ENCODE data around the gene VPS37C.

VPS37C gene

GRCh38 chr11:61133145-61133544, 28.1 kb downstream of the VPS37C start:
- Histone ChIP-seq H3K79me1 (ENCODE audit: low read depth, low read length) (no peaks in the 10 kb centered on the region), H4K91ac (ENCODE audit: low read depth, low read length, poor library complexity) (no peak overlapping the region), H3K18ac (ENCODE audit: low read length) (no peak overlapping the region), H2BK120ac (ENCODE audit: low read depth, low read length) (no peak overlapping the region), H3K4me1 (ENCODE audit: control insufficient read depth in 2 of 2, insufficient read depth in 1 of 2, low read depth in 1 of 2, low read length in 2 of 2) (peaks cover 8 to 9% of the 10 kb centered on the region in 2 donors), H4K8ac (ENCODE audit: low read depth, low read length) (no peak overlapping the region), H3K23ac (ENCODE audit: low read depth, low read length, poor library complexity) (no peak overlapping the region), H2AFZ (ENCODE audit: low read length) (no peak overlapping the region), H3K4ac (ENCODE audit: low read length) (no peak overlapping the region), H3K36me3 (replicated peaks in 1 of 2; ENCODE audit: control insufficient read depth in 2 of 2, insufficient read depth in 2 of 2, low read length in 2 of 2) (peaks cover 4 to 53% of the 10 kb centered on the region in 2 donors), H2BK5ac (ENCODE audit: low read length) (no peak overlapping the region), H3K4me3 (ENCODE audit: low read length in 2 of 2) (no peak overlapping the region), H2BK12ac (ENCODE audit: low read length) (no peak overlapping the region), H2BK15ac (ENCODE audit: low read length) (no peak overlapping the region), H3K9ac (ENCODE audit: low read depth, low read length, poor library complexity) (no peak overlapping the region), H3K4me2 (ENCODE audit: insufficient read depth, low read length, poor library complexity, severe bottlenecking) (no peak overlapping the region), H3K27ac (replicated peaks; ENCODE audit: low read length) (no peak overlapping the region), H3K27me3 (ENCODE audit: control insufficient read depth in 3 of 3, insufficient read depth in 3 of 3, low read depth in 1 of 3, low read length in 3 of 3) (no peaks in the 10 kb centered on the region), H2AK5ac (ENCODE audit: low read depth, low read length) (no peak overlapping the region), H3K14ac (ENCODE audit: low read length) (no peak overlapping the region), H3K9me3 (replicated peaks in 1 of 2; ENCODE audit: control insufficient read depth in 2 of 2, insufficient read depth in 1 of 2, low read depth in 1 of 2, low read length in 2 of 2) (no peaks in the 10 kb centered on the region)
- WGBS, 2 donors (ENCODE audit: extremely low coverage in 2 of 2, insufficient read length in 2 of 2, insufficient replicate concordance in 1 of 2) = no CpG with 5 or more reads among the region's 7 CpGs
- DNase-seq (ENCODE audit: low spot score) = no peak

DNA sequence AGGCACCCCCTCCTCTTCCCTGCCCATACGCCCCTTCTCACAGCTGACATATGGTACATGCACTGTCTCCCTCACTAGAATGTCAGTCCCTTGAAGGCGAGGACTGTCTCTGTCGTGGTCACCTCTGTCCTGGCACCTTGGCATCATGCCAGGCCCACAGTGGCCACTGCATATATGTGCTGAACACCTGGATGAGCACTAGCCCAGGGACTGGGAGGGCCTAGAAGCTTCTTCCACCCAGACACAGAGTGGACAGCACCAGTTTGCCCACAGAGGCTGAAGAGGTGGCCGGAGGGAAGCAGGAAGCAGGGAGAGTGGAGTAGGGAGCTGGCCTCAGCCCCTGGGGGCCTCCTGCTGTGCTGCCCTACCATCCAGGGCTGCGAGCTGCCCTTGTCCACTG, 28.6 kb downstream of the VPS37C start:
- no peak for DNase-seq (ENCODE audit: low spot score)
- no CpG with 5 or more reads among the region's 5 CpGs for WGBS, 2 donors (ENCODE audit: extremely low coverage in 2 of 2, insufficient read length in 2 of 2, insufficient replicate concordance in 1 of 2)
- H2AK5ac ChIP-seq (ENCODE audit: low read depth, low read length) = no peak overlapping the region

DNA sequence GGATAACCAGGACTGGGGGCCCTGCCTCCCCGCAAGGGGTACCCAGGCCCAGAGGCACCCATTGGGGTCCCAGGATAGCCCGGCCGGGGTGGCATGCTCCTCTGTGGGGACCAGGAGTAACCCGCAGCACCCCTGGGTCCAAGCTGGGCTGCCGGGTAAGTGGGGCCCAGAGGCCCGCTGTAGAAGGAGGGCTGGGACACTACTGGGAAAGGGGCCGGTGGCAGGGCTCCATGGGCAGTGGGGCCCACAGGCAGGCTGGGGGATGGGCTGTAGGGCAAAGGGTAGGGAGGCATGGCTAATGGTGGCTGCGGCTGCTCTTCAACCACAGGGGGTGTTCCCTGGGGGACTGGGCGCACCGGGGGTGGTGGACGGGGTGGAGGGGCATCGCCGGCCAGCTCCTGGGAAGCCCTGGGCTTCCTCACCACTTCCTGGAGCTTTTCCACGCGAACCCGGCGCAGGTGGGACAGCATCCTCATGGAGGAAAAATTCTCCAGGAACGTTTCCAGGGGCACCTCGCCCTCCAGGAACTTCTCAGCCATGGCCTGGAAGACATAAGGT, 29.1 kb downstream of the VPS37C start:
- Histone ChIP-seq H3K9ac (ENCODE audit: low read depth, low read length, poor library complexity) (no peak overlapping the region), H3K4me1 (ENCODE audit: control insufficient read depth in 2 of 2, insufficient read depth in 1 of 2, low read depth in 1 of 2, low read length in 2 of 2) (peaks cover 8 to 9% of the 10 kb centered on the region in 2 donors), H3K23ac (ENCODE audit: low read depth, low read length, poor library complexity) (no peak overlapping the region), H3K36me3 (replicated peaks in 1 of 2; ENCODE audit: control insufficient read depth in 2 of 2, insufficient read depth in 2 of 2, low read length in 2 of 2) (peaks cover 4 to 43% of the 10 kb centered on the region in 2 donors), H3K4me2 (ENCODE audit: insufficient read depth, low read length, poor library complexity, severe bottlenecking) (no peak overlapping the region), H3K27ac (replicated peaks; ENCODE audit: low read length) (no peak overlapping the region), H2BK5ac (ENCODE audit: low read length) (no peak overlapping the region), H2BK15ac (ENCODE audit: low read length) (no peak overlapping the region), H3K9me3 (replicated peaks in 1 of 2; ENCODE audit: control insufficient read depth in 2 of 2, insufficient read depth in 1 of 2, low read depth in 1 of 2, low read length in 2 of 2) (no peaks in the 10 kb centered on the region), H3K4ac (ENCODE audit: low read length) (no peak overlapping the region), H3K4me3 (ENCODE audit: low read length in 2 of 2) (no peak overlapping the region), H4K91ac (ENCODE audit: low read depth, low read length, poor library complexity) (no peak overlapping the region), H2AK5ac (ENCODE audit: low read depth, low read length) (no peak overlapping the region), H3K14ac (ENCODE audit: low read length) (no peak overlapping the region), H3K79me1 (ENCODE audit: low read depth, low read length) (no peaks in the 10 kb centered on the region), H2AFZ (ENCODE audit: low read length) (no peak overlapping the region), H3K27me3 (ENCODE audit: control insufficient read depth in 3 of 3, insufficient read depth in 3 of 3, low read depth in 1 of 3, low read length in 3 of 3) (no peaks in the 10 kb centered on the region), H3K18ac (ENCODE audit: low read length) (no peak overlapping the region), H2BK12ac (ENCODE audit: low read length) (no peak overlapping the region), H4K8ac (ENCODE audit: low read depth, low read length) (no peak overlapping the region), H2BK120ac (ENCODE audit: low read depth, low read length) (no peak overlapping the region)
- DNase-seq (ENCODE audit: low spot score) = no peak
- WGBS, 2 donors (ENCODE audit: extremely low coverage in 2 of 2, insufficient read length in 2 of 2, insufficient replicate concordance in 1 of 2) = no CpG with 5 or more reads among the region's 19 CpGs

More for the DNA sequence above, 28.6 kb downstream of the VPS37C start:
- Histone ChIP-seq H2BK15ac (ENCODE audit: low read length) (no peak overlapping the region), H3K23ac (ENCODE audit: low read depth, low read length, poor library complexity) (no peak overlapping the region), H3K4ac (ENCODE audit: low read length) (no peak overlapping the region), H2BK12ac (ENCODE audit: low read length) (no peak overlapping the region), H2AFZ (ENCODE audit: low read length) (no peak overlapping the region), H3K27me3 (ENCODE audit: control insufficient read depth in 3 of 3, insufficient read depth in 3 of 3, low read depth in 1 of 3, low read length in 3 of 3) (no peaks in the 10 kb centered on the region), H2BK5ac (ENCODE audit: low read length) (no peak overlapping the region), H3K27ac (replicated peaks; ENCODE audit: low read length) (no peak overlapping the region), H3K4me3 (ENCODE audit: low read length in 2 of 2) (no peak overlapping the region), H3K14ac (ENCODE audit: low read length) (no peak overlapping the region), H3K36me3 (replicated peaks in 1 of 2; ENCODE audit: control insufficient read depth in 2 of 2, insufficient read depth in 2 of 2, low read length in 2 of 2) (peaks cover 4 to 49% of the 10 kb centered on the region in 2 donors), H3K4me2 (ENCODE audit: insufficient read depth, low read length, poor library complexity, severe bottlenecking) (no peak overlapping the region), H3K9me3 (replicated peaks in 1 of 2; ENCODE audit: control insufficient read depth in 2 of 2, insufficient read depth in 1 of 2, low read depth in 1 of 2, low read length in 2 of 2) (no peaks in the 10 kb centered on the region), H2BK120ac (ENCODE audit: low read depth, low read length) (no peak overlapping the region), H3K4me1 (ENCODE audit: control insufficient read depth in 2 of 2, insufficient read depth in 1 of 2, low read depth in 1 of 2, low read length in 2 of 2) (peaks cover 8 to 9% of the 10 kb centered on the region in 2 donors), H3K79me1 (ENCODE audit: low read depth, low read length) (no peaks in the 10 kb centered on the region), H3K18ac (ENCODE audit: low read length) (no peak overlapping the region), H4K91ac (ENCODE audit: low read depth, low read length, poor library complexity) (no peak overlapping the region), H4K8ac (ENCODE audit: low read depth, low read length) (no peak overlapping the region), H3K9ac (ENCODE audit: low read depth, low read length, poor library complexity) (no peak overlapping the region)

- no peak overlapping the region for H2BK5ac ChIP-seq (ENCODE audit: low read length)
- H4K8ac ChIP-seq (ENCODE audit: low read depth, low read length) = no peak overlapping the region
- H3K4me3 ChIP-seq (ENCODE audit: low read length in 2 of 2) = no peak overlapping the region
- H3K79me1 ChIP-seq (ENCODE audit: low read depth, low read length) = no peaks in the 10 kb centered on the region
- no peak overlapping the region for H3K23ac ChIP-seq (ENCODE audit: low read depth, low read length, poor library complexity)
- H2AK5ac ChIP-seq (ENCODE audit: low read depth, low read length) = no peak overlapping the region
- peaks cover 4 to 40% of the 10 kb centered on the region in 2 donors for H3K36me3 ChIP-seq (replicated peaks in 1 of 2; ENCODE audit: control insufficient read depth in 2 of 2, insufficient read depth in 2 of 2, low read length in 2 of 2)
- H3K27me3 ChIP-seq (ENCODE audit: control insufficient read depth in 3 of 3, insufficient read depth in 3 of 3, low read depth in 1 of 3, low read length in 3 of 3) = no peaks in the 10 kb centered on the region
- no peak overlapping the region for H3K9ac ChIP-seq (ENCODE audit: low read depth, low read length, poor library complexity)
- H3K4me1 ChIP-seq (ENCODE audit: control insufficient read depth in 2 of 2, insufficient read depth in 1 of 2, low read depth in 1 of 2, low read length in 2 of 2) = peaks cover 8 to 9% of the 10 kb centered on the region in 2 donors
- no peak overlapping the region for H2AFZ ChIP-seq (ENCODE audit: low read length)
- H2BK120ac ChIP-seq (ENCODE audit: low read depth, low read length) = no peak overlapping the region
- no peaks in the 10 kb centered on the region for H3K9me3 ChIP-seq (replicated peaks in 1 of 2; ENCODE audit: control insufficient read depth in 2 of 2, insufficient read depth in 1 of 2, low read depth in 1 of 2, low read length in 2 of 2)
- H2BK12ac ChIP-seq (ENCODE audit: low read length) = no peak overlapping the region
- no CpG with 5 or more reads among the region's 14 CpGs for WGBS, 2 donors (ENCODE audit: extremely low coverage in 2 of 2, insufficient read length in 2 of 2, insufficient replicate concordance in 1 of 2)
- no peak overlapping the region for H3K4ac ChIP-seq (ENCODE audit: low read length)
- no peak overlapping the region for H4K91ac ChIP-seq (ENCODE audit: low read depth, low read length, poor library complexity)
- no peak overlapping the region for H3K4me2 ChIP-seq (ENCODE audit: insufficient read depth, low read length, poor library complexity, severe bottlenecking)
- no peak for DNase-seq (ENCODE audit: low spot score)
- no peak overlapping the region for H3K18ac ChIP-seq (ENCODE audit: low read length)
- H3K27ac ChIP-seq (replicated peaks; ENCODE audit: low read length) = no peak overlapping the region
- no peak overlapping the region for H3K14ac ChIP-seq (ENCODE audit: low read length)
- no peak overlapping the region for H2BK15ac ChIP-seq (ENCODE audit: low read length)
These were observed 29.6 kb downstream of the VPS37C start for GRCh38 chr11:61131586-61131985.

All from neuronal stem cell (in vitro differentiated cells).